ENCODE results near the gene FGD6.

- TF ChIP-seq CTCF (IDR thresholded peaks at IDR 0.05), result no peak
- TF ChIP-seq EP300 (IDR thresholded peaks at IDR 0.05), result no peak
These were observed 116.7 kb downstream of the FGD6 start for GRCh38 chr12:95100264-95101190.

All from upper lobe of left lung (tissue), 4 donors.